LNCaP clone FGC (cell line): ENCODE measurements around the gene CELF4.

Experiments used
- DNase-seq: peaks from one replicate; pipeline ENCODE4 v3.0.0-alpha.2; 2011; ENCODE audit warnings: low read depth
- H3K4me3 ChIP-seq: 2 replicates; pipeline ENCODE4 v1.5.1; 2011; ENCODE audit warnings: mild to moderate bottlenecking, low read depth, low read length, control low read depth
- TF ChIP-seq, protein P1 (sequence below): IDR thresholded peaks from 2 replicates; pipeline ENCODE4 v1.5.1; 2012; ENCODE audit warnings: mild to moderate bottlenecking; ENCODE audit not compliant: control insufficient read depth, insufficient read depth; ENCODE audit errors: extremely low read depth

Gene CELF4

GRCh38 chr18:37575646-37576045 lies 10.0 kb upstream of the CELF4 start:
- no peak for DNase-seq
- no peak overlapping the region for H3K4me3 ChIP-seq
- TF ChIP-seq, protein P1, sequence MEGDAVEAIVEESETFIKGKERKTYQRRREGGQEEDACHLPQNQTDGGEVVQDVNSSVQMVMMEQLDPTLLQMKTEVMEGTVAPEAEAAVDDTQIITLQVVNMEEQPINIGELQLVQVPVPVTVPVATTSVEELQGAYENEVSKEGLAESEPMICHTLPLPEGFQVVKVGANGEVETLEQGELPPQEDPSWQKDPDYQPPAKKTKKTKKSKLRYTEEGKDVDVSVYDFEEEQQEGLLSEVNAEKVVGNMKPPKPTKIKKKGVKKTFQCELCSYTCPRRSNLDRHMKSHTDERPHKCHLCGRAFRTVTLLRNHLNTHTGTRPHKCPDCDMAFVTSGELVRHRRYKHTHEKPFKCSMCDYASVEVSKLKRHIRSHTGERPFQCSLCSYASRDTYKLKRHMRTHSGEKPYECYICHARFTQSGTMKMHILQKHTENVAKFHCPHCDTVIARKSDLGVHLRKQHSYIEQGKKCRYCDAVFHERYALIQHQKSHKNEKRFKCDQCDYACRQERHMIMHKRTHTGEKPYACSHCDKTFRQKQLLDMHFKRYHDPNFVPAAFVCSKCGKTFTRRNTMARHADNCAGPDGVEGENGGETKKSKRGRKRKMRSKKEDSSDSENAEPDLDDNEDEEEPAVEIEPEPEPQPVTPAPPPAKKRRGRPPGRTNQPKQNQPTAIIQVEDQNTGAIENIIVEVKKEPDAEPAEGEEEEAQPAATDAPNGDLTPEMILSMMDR, result no peak

- TF ChIP-seq, protein P1, result no peak
- DNase-seq, result no peak
Measured at GRCh38 chr18:37574113-37574512, 8.5 kb upstream of the CELF4 start.

GRCh38 chr18:37572736-37573135 lies 7.1 kb upstream of the CELF4 start:
- DNase-seq, result no peak
- TF ChIP-seq, protein P1, result no peak

More at GRCh38 chr18:37574113-37574512, 8.5 kb upstream of the CELF4 start:
- H3K4me3 ChIP-seq, result no peak overlapping the region

DNA sequence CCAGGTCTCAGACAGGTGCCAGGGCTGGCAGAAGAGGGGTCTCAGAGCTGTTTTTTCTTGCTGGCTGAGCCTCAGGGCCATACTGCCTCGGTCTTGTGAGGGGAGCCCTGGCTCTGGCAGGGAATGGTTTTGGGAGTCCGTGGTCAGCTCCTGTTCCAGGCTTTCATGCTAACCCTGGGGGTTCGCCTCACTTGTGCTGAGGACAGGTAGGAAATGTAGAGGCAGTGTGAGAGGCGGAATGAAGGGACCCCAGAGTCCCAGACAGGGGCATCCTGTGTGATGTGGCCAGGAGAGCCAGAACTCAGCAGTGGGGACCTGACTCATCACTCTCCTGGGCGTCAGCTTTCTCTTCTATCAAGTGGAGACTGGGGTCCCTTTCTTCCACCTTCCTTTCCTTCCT lies 5.7 kb upstream of the CELF4 start:
- no peak overlapping the region for H3K4me3 ChIP-seq
- TF ChIP-seq, protein P1, result no peak
- no peak for DNase-seq

More at GRCh38 chr18:37572736-37573135, 7.1 kb upstream of the CELF4 start:
- H3K4me3 ChIP-seq, result no peak overlapping the region

DNA sequence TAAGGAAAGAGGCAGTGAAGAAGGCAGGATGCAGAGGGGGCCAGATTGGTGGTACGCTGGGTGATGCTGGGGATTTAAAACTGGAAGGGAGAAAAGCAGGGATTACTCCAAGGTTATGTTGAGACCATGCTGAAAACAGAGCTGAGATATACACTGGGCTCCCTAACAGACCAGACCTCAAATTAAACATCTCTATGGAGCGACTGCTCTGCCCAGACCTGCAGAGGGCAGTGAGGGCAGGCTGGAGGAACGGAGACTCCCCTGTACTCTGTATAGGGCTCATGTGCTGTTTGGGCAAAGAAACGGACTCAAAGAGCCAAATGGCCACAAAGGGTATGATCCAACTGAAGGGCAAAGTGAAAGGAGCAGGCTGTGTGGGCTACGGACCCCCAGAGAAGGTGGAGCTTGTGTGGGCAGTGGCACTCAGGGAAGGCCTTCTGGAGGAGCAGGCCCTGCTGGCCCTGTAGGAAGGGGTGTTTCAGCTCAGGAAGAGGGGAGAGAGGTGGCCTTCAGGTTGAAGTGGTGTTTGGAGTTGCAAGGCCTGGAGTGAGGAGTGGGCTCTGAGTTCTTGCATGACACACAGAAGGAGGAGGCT lies 4.8 kb upstream of the CELF4 start:
- no peak for DNase-seq
- H3K4me3 ChIP-seq, result no peak overlapping the region
- TF ChIP-seq, protein P1, result no peak

DNA sequence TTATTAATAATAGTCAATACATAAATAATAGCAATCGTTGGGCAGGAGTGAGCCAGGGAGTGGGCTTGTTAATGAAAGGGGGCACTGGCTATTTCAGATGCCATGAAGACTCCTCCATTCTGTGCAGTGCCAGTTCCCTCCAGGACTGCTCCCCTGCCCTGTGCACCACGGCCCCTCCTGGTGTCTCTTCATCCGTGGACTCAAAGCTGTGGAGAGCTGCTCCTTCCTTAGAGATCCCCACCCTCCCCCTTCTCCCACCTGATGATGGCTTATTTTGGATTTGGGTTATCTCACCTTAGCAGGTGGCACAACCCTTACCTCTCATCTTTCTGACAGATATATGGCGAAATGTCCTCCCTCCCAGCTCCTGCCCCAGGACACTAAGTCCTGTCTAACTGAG lies 3.1 kb upstream of the CELF4 start:
- H3K4me3 ChIP-seq, result no peak overlapping the region
- TF ChIP-seq, protein P1, result no peak
- no peak for DNase-seq

DNA sequence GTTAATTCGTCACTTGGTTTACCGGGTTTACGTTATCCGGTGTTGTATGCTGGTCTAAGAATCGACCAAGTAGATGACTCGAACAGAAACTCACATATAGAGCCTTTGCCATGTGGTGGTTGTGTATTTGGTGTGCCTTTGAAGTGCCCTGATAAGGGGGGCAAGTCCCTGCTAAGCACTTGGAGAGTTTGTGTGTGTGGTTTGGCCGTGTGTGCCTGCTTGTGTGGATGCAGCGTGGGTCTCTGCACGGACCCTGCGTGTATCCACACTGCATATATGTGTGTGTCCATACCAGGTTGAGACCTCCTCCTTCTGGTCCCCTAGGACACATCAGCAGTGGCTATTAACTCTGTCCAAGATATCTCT lies 2.4 kb upstream of the CELF4 start:
- no peak for DNase-seq
- TF ChIP-seq, protein P1, result no peak
- H3K4me3 ChIP-seq, result no peak overlapping the region
